IPS DF 6.9 (cell line): Measurements from ENCODE around the gene FBXO48.

Source experiments
- DNase-seq: peaks from one replicate; pipeline ENCODE4 v3.0.0-alpha.2; 2013; ENCODE audit warnings: low read depth, low spot score
- H3K27ac ChIP-seq: one replicate; pipeline ENCODE4 v1.5.1; 2013; ENCODE audit warnings: low read length, control low read depth
- H3K27me3 ChIP-seq: 2 replicates; pipeline ENCODE4 v1.6.1; 2013; ENCODE audit warnings: mild to moderate bottlenecking, low read length; ENCODE audit not compliant: control insufficient read depth, insufficient read depth
- H3K36me3 ChIP-seq: 2 replicates; pipeline ENCODE4 v1.6.1; 2013; ENCODE audit warnings: low read length; ENCODE audit not compliant: control insufficient read depth, insufficient read depth
- H3K4me1 ChIP-seq: 2 replicates; pipeline ENCODE4 v1.6.1; 2013; ENCODE audit warnings: low read length; ENCODE audit not compliant: control insufficient read depth, insufficient read depth
- H3K4me3 ChIP-seq: 2 replicates; pipeline ENCODE4 v1.5.1; 2013; ENCODE audit warnings: mild to moderate bottlenecking, low read length
- H3K9me3 ChIP-seq: 2 replicates; pipeline ENCODE4 v1.6.1; 2013; ENCODE audit warnings: low read length, inconsistent platforms; ENCODE audit not compliant: control insufficient read depth, insufficient read depth
- WGBS: extraction: QIAGEN DNeasy Blood & Tissue Kit; methylation state at CpG from one replicate; pipeline ENCODE4 v1.1.7; 2013; ENCODE audit warnings: mixed read lengths, missing lambda C conversion rate; ENCODE audit not compliant: insufficient read length, insufficient coverage; 5-methylcytosine and 5-hydroxymethylcytosine counted together

FBXO48 gene

DNA sequence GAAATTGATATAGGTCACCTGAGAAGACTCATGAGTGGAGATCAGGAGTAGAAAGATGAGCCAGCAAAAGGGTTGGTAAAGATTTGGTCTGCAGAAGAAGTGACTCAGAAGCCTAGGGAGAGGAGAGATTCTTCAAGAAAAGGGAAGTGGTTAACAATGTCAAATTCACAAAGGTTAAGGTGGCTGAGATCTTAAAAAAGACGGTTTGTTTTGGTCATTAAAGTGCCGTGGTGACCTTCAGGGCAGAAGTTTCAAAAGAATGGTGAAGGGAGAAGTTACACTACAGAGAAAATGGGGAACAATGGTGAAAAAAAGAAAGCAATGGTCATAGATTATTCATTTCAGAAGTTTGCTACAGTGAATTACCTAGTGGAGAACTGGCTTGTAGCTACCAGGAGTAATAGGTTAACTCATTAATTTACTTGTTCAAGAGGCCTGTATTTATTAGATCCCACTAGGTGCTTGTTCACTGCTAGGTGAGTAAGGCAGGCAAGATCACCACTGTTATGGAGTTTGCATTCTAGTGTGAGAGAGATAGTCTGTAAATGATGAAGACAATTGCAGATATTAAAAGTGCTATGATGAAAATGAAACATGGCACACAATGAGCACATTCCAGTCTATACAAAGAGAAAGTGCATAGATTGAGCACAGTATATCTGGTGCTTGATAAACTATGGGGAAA lies 43.0 kb downstream of the FBXO48 start:
- no peak for DNase-seq
- Histone ChIP-seq H3K36me3 (no peaks in the 10 kb centered on the region), H3K4me3 (no peak overlapping the region), H3K27ac (no peak overlapping the region), H3K4me1 (no peaks in the 10 kb centered on the region), H3K9me3 (no peaks in the 10 kb centered on the region), H3K27me3 (no peaks in the 10 kb centered on the region)
- no CpG with 5 or more reads among the region's 2 CpGs for WGBS

DNA sequence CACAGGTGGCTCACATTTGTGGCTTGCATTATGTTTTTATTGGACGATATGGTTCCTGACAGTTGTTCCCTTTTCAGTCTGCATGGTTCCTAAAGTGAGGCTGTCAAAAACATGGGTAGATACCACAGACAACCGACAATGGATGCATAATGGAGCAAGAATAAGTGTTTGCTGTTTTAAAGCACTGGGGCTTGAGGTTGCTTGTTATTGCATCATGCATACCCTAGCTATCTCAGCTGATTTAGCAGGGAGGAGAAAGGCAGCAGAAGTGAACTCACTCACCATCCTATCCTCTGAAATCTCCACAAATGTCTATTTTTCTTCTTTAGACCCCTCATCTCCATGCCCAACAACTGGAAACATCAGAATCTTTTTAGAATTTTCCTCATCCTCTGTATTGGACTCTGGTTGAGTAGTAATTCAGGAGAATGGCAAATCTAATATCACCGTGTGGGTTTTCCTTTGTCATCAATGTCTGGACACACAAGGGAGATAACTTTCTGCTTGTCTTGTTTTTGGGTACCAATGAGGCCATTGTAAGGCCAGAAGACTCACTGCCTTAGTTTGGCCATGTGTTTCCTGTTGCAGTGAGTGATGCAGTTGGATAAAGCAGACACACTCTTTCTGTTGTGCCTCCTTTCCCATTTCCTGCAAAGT lies 46.7 kb downstream of the FBXO48 start:
- Histone ChIP-seq H3K9me3 (no peaks in the 10 kb centered on the region), H3K4me1 (peaks cover 6% of the 10 kb centered on the region), H3K36me3 (no peaks in the 10 kb centered on the region), H3K27ac (no peak overlapping the region), H3K4me3 (no peak overlapping the region), H3K27me3 (no peaks in the 10 kb centered on the region)
- no peak for DNase-seq
- no CpG with 5 or more reads among the region's 3 CpGs for WGBS

DNA sequence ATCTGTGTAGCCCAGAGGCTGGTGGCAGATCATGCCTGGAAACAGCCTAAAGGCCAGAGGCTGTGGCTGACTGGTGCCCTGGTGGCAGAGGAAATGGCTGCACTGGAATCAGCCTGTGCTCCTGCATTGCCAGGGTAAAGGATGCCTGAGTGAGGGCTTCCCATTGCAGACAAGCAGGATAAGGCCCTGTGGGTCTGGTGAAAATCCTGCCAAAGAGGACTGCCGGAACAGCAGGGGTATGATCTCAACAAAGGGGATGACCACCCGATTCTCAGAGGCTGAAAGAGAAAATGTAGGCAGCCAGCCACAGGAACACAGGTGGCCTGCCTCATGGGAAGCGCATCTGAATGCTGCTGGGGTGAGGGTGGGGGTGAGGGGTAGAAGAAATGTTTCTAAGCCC lies 48.2 kb downstream of the FBXO48 start:
- Histone ChIP-seq H3K27me3 (no peaks in the 10 kb centered on the region), H3K4me3 (no peak overlapping the region), H3K27ac (no peak overlapping the region), H3K4me1 (peaks cover 6% of the 10 kb centered on the region), H3K36me3 (no peaks in the 10 kb centered on the region), H3K9me3 (no peaks in the 10 kb centered on the region)
- no CpG with 5 or more reads among the region's 3 CpGs for WGBS
- DNase-seq: no peak

DNA sequence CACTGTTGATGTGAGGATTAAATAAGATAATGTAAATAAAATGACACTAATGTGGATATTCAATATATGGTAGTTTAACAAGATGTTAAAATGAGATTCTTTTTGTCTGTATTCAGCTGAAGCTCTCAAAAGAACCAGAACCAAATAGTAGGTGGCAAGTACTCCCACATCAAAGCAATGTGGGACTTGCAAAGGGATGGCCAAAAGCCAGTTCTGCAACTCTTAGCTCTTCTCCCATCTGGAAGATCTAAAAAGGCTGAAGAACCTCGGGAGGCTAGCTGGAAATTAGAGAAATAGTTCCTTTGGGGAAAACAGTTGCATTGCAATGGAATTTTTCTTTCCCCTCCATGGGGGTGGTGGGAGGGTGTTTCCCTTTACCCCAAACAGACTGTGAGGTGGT lies 48.7 kb downstream of the FBXO48 start:
- Histone ChIP-seq H3K4me3 (no peak overlapping the region), H3K27me3 (no peaks in the 10 kb centered on the region), H3K4me1 (peaks cover 6% of the 10 kb centered on the region), H3K27ac (no peak overlapping the region), H3K36me3 (no peaks in the 10 kb centered on the region), H3K9me3 (no peaks in the 10 kb centered on the region)
- no CpG with 5 or more reads among the region's 1 CpG for WGBS
- DNase-seq: no peak

DNA sequence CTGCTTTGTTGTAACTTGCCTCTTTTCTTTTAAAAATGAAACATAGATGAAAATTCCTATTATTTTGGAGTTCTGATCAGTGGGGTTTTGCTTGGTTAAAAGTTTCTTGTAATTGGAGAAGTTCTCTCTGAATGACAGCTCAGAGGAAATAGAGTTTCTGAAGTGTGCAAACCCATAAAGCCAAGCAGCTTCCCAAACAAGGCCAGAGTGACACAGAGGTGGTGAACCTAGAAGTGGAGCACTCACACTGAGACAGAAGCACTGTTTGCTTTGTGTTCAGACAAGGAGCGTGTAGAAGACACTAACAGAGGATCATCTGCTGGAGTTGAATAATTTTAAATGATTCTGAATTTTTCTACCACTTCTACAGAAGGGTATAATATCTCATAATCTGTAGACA lies 49.2 kb downstream of the FBXO48 start:
- WGBS: no CpG with 5 or more reads among the region's 1 CpG
- Histone ChIP-seq H3K27me3 (no peaks in the 10 kb centered on the region), H3K4me3 (no peak overlapping the region), H3K36me3 (no peaks in the 10 kb centered on the region), H3K4me1 (peaks cover 6% of the 10 kb centered on the region), H3K27ac (no peak overlapping the region), H3K9me3 (no peaks in the 10 kb centered on the region)
- DNase-seq: no peak

DNA sequence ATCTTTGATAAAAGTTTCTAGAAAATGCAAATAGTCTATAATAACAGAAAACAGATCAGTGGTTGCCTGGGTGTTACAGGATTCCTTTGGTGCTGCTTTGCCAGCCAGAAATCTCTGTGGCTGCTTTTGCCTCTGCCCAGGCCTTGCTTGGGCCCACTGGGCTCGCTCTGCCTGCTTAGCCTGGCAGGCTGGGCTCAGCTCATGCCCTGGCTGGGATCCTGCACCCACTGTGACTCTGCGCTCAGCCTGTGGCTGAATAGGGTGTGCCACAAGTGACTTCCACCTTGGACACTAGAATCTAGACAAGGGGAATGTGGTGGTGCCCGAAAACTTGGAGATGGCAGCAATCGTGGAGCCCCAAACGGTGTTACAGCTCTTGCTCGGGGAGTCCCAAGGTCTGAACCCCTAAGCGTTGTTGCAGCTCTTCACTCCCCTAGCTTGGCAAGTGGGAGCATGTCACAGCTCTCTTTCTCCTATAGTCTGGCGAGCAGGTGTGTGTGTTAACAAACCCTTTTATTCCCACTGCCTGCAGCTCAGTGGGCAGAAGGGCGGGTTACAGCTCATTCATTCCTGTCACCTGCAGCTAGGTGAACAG lies 50.9 kb downstream of the FBXO48 start:
- no CpG with 5 or more reads among the region's 9 CpGs for WGBS
- Histone ChIP-seq H3K27me3 (no peaks in the 10 kb centered on the region), H3K36me3 (no peaks in the 10 kb centered on the region), H3K9me3 (no peaks in the 10 kb centered on the region), H3K4me1 (peaks cover 6% of the 10 kb centered on the region), H3K4me3 (no peak overlapping the region), H3K27ac (no peak overlapping the region)
- DNase-seq: no peak

DNA sequence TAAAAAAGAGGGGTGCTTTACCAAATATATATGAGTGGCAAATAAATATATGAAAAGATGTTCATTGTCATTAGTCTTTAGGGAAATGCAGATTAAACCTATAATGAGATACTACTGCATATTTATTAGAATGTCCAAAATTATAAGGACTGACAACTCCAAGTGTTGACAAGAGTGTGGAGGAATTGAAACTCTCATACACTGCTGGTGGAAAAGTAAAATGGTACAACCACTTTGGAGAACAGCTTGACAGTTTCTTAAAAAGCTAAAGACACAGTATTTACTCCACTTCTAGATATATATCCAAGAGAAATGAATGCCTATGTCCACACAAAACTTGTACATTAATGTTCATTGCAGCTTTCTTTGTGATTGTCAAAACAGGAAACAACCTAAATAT lies 51.6 kb downstream of the FBXO48 start:
- Histone ChIP-seq H3K9me3 (no peaks in the 10 kb centered on the region), H3K4me3 (no peak overlapping the region), H3K27me3 (no peaks in the 10 kb centered on the region), H3K36me3 (no peaks in the 10 kb centered on the region), H3K27ac (no peak overlapping the region), H3K4me1 (peaks cover 6% of the 10 kb centered on the region)
- DNase-seq: no peak

DNA sequence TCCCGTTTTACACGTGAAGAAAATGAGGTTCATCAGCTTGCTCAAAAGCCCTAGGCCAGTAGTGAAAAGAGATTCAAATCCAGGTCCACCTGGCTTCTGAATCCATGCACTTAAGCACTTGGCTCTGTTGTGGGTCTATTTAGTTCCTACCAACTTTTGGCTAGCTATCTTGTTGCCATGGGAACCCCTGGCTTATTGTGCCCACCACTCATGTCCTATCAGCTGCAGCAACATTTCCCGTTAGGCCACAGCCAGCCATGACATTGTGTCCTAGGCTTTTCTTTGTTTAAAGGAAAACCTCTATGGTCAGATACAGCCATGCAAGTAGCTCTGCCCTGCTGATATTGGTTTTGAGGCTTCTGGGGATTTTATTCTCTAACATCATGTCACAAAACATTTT lies 52.2 kb downstream of the FBXO48 start:
- H3K4me3 ChIP-seq: no peak overlapping the region
- no peaks in the 10 kb centered on the region for H3K36me3 ChIP-seq
- H3K4me1 ChIP-seq: peaks cover 6% of the 10 kb centered on the region
- no peak for DNase-seq
- no peaks in the 10 kb centered on the region for H3K9me3 ChIP-seq
- whole genome bisulfite sequencing: no CpG with 5 or more reads among the region's 3 CpGs
- H3K27me3 ChIP-seq: no peaks in the 10 kb centered on the region
- no peak overlapping the region for H3K27ac ChIP-seq

DNA sequence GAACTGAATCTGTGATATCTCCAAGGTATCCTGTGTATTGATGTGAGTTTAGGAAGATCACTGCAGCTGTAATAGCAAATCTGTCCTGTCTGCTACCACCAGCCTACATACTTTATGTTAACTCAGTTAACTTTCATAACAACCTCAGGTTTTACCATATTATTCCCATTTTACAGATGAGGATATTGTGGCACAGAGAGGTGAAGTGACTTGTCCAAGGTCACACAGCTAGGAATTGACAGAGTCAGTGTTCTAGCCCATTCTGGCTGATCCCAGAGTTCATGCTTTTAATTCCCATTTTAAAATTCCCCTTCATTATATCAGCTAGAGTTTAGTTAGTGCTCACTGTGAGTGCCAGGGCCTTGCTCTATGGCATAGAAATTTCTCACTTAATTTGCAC lies 52.6 kb downstream of the FBXO48 start:
- no peaks in the 10 kb centered on the region for H3K36me3 ChIP-seq
- no peaks in the 10 kb centered on the region for H3K27me3 ChIP-seq
- peaks cover 6% of the 10 kb centered on the region for H3K4me1 ChIP-seq
- no peak overlapping the region for H3K27ac ChIP-seq
- no peak overlapping the region for H3K4me3 ChIP-seq
- no peak for DNase-seq
- no peaks in the 10 kb centered on the region for H3K9me3 ChIP-seq

DNA sequence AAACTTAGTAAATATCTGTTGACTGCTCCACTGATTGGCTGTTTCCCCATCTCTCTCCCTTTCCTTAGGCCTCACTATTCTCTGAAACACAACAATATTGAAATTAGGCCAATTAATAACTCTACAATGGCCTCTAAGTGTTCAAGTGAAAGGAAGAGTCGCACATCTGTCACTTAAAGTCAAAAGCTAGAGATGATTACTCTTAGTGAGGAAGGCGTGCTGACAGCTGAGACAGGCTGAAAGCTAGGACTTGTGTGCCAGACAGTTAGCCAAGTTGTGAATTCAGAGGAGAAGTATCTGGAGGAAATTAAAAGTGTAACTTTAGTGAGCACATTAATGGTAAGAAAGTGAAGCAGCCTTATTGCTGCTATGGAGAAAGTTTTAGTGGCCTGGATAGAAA lies 53.6 kb downstream of the FBXO48 start:
- WGBS: no CpG with 5 or more reads among the region's 2 CpGs
- H3K27ac ChIP-seq: no peak overlapping the region
- H3K9me3 ChIP-seq: no peaks in the 10 kb centered on the region
- no peak overlapping the region for H3K4me3 ChIP-seq
- no peak for DNase-seq
- no peaks in the 10 kb centered on the region for H3K27me3 ChIP-seq
- H3K4me1 ChIP-seq: peaks cover under 1% of the 10 kb centered on the region
- no peaks in the 10 kb centered on the region for H3K36me3 ChIP-seq
